Osteoblast (primary cell): ENCODE data around the gene ANKRD13A. TPM values are rescaled to one million over a fixed set of nuclear protein-coding genes. Genes with fewer than 3 reads are reported as not detected.

Experiments
- DNase-seq: peaks from one replicate; pipeline ENCODE4 v3.0.0; 2011; ENCODE audit warnings: low spot score, mixed read lengths; ENCODE audit not compliant: insufficient read length; ENCODE audit errors: missing footprints
- H2AFZ ChIP-seq: 2 replicates; pipeline ENCODE4 v1.6.0; 2011; ENCODE audit warnings: mild to moderate bottlenecking, low read length
- H3K27ac ChIP-seq: 2 replicates; pipeline ENCODE4 v1.5.1; 2011; ENCODE audit warnings: mild to moderate bottlenecking, low read depth, low read length, moderate library complexity
- H3K27me3 ChIP-seq: 2 replicates; pipeline ENCODE4 v1.6.0; 2012; ENCODE audit warnings: mild to moderate bottlenecking, control low read depth, inconsistent platforms, low read length, moderate library complexity; ENCODE audit not compliant: insufficient read depth
- H3K36me3 ChIP-seq: 2 replicates; pipeline ENCODE4 v1.5.1; 2011; ENCODE audit warnings: mild to moderate bottlenecking, low read length, control low read depth, moderate library complexity; ENCODE audit not compliant: insufficient read depth
- H3K4me1 ChIP-seq: 2 replicates; pipeline ENCODE4 v1.5.1; 2011; ENCODE audit warnings: mild to moderate bottlenecking, low read length, control low read depth, moderate library complexity; ENCODE audit not compliant: insufficient read depth
- H3K4me2 ChIP-seq: 2 replicates; pipeline ENCODE4 v1.6.0; 2011; ENCODE audit warnings: mild to moderate bottlenecking, low read length; ENCODE audit not compliant: insufficient read depth
- H3K4me3 ChIP-seq: fragments of 200-600 bp; sonication (generic); 3 replicates; pipeline ENCODE4 v1.5.1; 2012; ENCODE audit warnings: mild to moderate bottlenecking, low read length, inconsistent platforms; ENCODE audit not compliant: insufficient read depth
- H3K79me2 ChIP-seq: 2 replicates; pipeline ENCODE4 v1.6.0; 2012; ENCODE audit warnings: mild to moderate bottlenecking, low read length, control low read depth, inconsistent platforms; ENCODE audit not compliant: insufficient read depth
- H3K9me3 ChIP-seq: 2 replicates; pipeline ENCODE4 v1.5.1; 2011; ENCODE audit warnings: low read depth, low read length, control low read depth
- H4K20me1 ChIP-seq: 2 replicates; pipeline ENCODE4 v1.6.0; 2012; ENCODE audit warnings: mild to moderate bottlenecking, low read length, control low read depth; ENCODE audit not compliant: insufficient read depth
- CTCF ChIP-seq: IDR thresholded peaks from 2 replicates; pipeline ENCODE4 v1.5.1; 2011; ENCODE audit warnings: mild to moderate bottlenecking, low read depth, low read length, moderate library complexity; ENCODE audit errors: extremely low read depth
- total RNA-seq: library from RNA; depleted of rRNA; stranded (reverse); fragments of >200 nt; gene quantifications from 2 replicates; pipeline ENCODE4 v1.2.3, GENCODE V29; 2012

The ANKRD13A gene
- total RNA-seq, 1 donor, result 94.1 TPM

DNA sequence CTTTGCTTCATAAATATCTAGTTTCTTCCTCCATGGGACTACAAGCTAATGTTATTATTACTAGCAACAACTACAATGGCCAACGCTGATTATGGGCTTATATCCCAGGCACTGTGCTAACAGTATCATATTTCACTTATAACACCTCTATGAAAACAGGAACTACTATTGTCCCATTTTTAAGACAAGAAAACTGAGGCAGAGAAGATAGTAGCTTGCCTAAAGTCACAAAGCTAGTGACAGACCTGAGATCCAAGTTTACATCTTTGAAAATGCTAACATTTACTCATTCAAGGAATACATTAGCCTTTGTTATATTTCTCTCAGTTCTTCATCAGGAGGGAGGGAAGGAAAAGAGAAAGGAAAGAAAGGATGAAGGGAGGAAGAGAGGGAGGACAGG lies 35.9 kb upstream of the ANKRD13A start:
- Histone ChIP-seq H3K9me3 (no peaks in the 10 kb centered on the region), H3K4me3 (no peak overlapping the region), H3K27me3 (no peaks in the 10 kb centered on the region), H3K4me1 (peaks cover 30% of the 10 kb centered on the region), H4K20me1 (no peaks in the 10 kb centered on the region), H3K36me3 (peaks cover 55% of the 10 kb centered on the region), H3K4me2 (no peak overlapping the region), H2AFZ (no peak overlapping the region), H3K27ac (peak overlapping the region; percentile 95), H3K79me2 (no peaks in the 10 kb centered on the region)
- TF ChIP-seq CTCF, result no peak
- no peak for DNase-seq

DNA sequence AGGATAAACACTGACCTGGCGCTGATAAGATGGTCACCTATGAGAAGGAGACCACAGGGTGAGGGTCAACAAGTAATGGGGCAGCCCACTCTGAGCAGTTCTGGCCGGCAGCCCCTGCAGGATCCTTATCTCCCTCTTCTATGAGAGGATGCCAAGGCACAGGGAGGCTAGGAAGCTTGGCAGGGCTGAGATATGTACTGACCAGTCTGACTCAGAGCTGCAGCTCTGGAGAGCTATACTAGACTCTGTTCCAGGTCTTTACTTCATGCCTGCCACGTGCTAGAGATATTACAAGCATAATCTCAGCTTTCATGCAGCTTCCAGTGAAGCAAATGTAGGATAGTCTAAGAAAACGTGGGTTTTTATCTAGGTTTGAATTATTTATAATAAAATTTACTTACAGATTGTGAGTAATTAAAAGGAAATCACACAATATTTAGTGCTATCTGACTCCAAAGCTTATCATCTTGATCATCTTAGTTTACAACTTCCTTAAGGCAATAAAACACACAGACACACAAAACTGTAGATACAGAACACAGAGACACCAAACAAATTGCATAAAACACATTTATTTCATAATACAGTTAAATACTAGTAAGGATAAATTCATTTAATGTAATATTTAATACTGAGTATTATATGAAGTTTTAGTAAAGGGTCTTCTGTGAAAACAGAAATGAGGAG lies 35.3 kb upstream of the ANKRD13A start:
- Histone ChIP-seq H3K79me2 (no peaks in the 10 kb centered on the region), H3K4me2 (no peak overlapping the region), H4K20me1 (no peaks in the 10 kb centered on the region), H3K4me3 (no peak overlapping the region), H3K4me1 (peaks cover 30% of the 10 kb centered on the region), H2AFZ (no peak overlapping the region), H3K27ac (peak overlapping the region; percentile 95), H3K9me3 (no peaks in the 10 kb centered on the region), H3K27me3 (no peaks in the 10 kb centered on the region), H3K36me3 (peaks cover 49% of the 10 kb centered on the region)
- TF ChIP-seq CTCF, result no peak
- peak; percentile 42 for DNase-seq

- no peak for DNase-seq
- no peaks in the 10 kb centered on the region for H3K27me3 ChIP-seq
- no peak overlapping the region for H3K4me3 ChIP-seq
- no peaks in the 10 kb centered on the region for H3K9me3 ChIP-seq
- no peak overlapping the region for H3K4me2 ChIP-seq
- no peak overlapping the region for H2AFZ ChIP-seq
- no peaks in the 10 kb centered on the region for H4K20me1 ChIP-seq
- no peak for TF ChIP-seq CTCF
- H3K36me3 ChIP-seq, result peaks cover 44% of the 10 kb centered on the region
- H3K79me2 ChIP-seq, result no peaks in the 10 kb centered on the region
- no peak overlapping the region for H3K27ac ChIP-seq
- H3K4me1 ChIP-seq, result peaks cover 24% of the 10 kb centered on the region
Observed at GRCh38 chr12:109966546-109966945, 32.7 kb upstream of the ANKRD13A start.

DNA sequence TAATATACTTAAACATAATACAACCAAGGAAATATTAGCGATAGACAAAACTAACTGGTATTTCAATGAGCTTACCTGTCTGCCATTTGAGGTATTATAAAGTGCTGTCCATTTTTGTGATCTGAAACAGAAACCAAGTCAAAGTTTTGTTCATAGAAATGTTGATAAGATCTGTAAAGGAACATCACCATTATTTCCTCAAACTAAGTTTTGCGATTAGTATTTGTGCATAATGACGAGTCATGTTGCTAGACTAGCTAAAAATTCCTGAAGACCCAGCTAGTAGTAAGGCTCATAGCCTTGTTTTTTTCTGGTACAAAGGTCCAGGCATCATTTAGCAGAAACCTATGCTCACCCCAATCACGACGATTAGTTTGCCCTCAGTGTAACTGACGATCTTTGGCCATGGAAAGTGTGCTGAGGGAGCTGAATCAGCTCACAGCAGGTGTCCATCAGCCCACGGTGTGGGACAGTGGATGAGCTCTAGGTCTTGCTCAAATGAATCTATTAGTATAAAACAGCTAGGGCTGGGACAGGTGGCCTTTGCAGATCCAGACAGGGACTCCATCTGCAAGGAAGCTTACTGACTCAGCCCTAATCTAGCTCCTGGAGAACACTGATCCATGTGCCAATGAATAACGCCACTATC lies 31.7 kb upstream of the ANKRD13A start:
- H4K20me1 ChIP-seq, result no peaks in the 10 kb centered on the region
- peaks cover 49% of the 10 kb centered on the region for H3K36me3 ChIP-seq
- TF ChIP-seq CTCF, result no peak

More for the DNA sequence above, 31.7 kb upstream of the ANKRD13A start:
- H3K27ac ChIP-seq, result no peak overlapping the region
- no peaks in the 10 kb centered on the region for H3K9me3 ChIP-seq
- H3K27me3 ChIP-seq, result no peaks in the 10 kb centered on the region
- H2AFZ ChIP-seq, result no peak overlapping the region
- DNase-seq, result peak; percentile 14
- no peak overlapping the region for H3K4me2 ChIP-seq
- no peak overlapping the region for H3K4me3 ChIP-seq
- peaks cover 14% of the 10 kb centered on the region for H3K4me1 ChIP-seq
- no peaks in the 10 kb centered on the region for H3K79me2 ChIP-seq
